Thyroid gland (tissue), 4 donors: ENCODE results near the gene CLN6. TPM values are rescaled to one million over a fixed set of nuclear protein-coding genes. Genes with fewer than 3 reads are reported as not detected.
"Not testable (repeated sequence)": the region's sequence is repeated elsewhere in the genome, so short reads cannot be mapped to it uniquely, and the experiment has no call there.

Experiments
- DNase-seq, 2 donors: peaks; one replicate each; pipeline ENCODE4 v3.0.0-alpha.2; 2019
- H3K27ac ChIP-seq, 3 donors: fragments of 200-600 bp; sonication (generic); 1 replicate in 2 of 3; 2 replicates in 1 of 3; pipeline ENCODE4 v1.5.1; 2016 to 2019; ENCODE audit warnings: mild to moderate bottlenecking in 1 of 3, moderate library complexity in 1 of 3
- H3K27me3 ChIP-seq: fragments of 200-600 bp; sonication (generic); one replicate; pipeline ENCODE4 v1.5.1; 2019
- H3K36me3 ChIP-seq, 2 donors: fragments of 200-600 bp; sonication (generic); one replicate each; pipeline ENCODE4 v1.5.1; 2016 to 2019
- H3K4me1 ChIP-seq, 2 donors: fragments of 200-600 bp; sonication (generic); one replicate each; pipeline ENCODE4 v1.5.1; 2017 to 2019
- H3K4me3 ChIP-seq, 3 donors: fragments of 200-600 bp; sonication (generic); replicated peaks in 1 of 3; 1 replicate in 2 of 3; 2 replicates in 1 of 3; pipeline ENCODE4 v1.5.1; 2016; ENCODE audit warnings: mild to moderate bottlenecking in 1 of 3
- H3K9me3 ChIP-seq: fragments of 200-600 bp; sonication (generic); one replicate; pipeline ENCODE4 v1.5.1; 2017
- POLR2A ChIP-seq, 2 donors: fragments of 450-650 bp; IDR thresholded peaks; one replicate each; pipeline ENCODE4 v1.6.1; 2017; ENCODE audit warnings: antibody characterized with exemption in 2 of 2, mild to moderate bottlenecking in 2 of 2, moderate library complexity in 1 of 2
- WGBS, 2 donors: methylation state at CpG; one replicate each; pipeline ENCODE4 v1.1.5; 2017; 5-methylcytosine and 5-hydroxymethylcytosine counted together
- intact Hi-C: fragments of 100-400 bp; cut with DNase I; formaldehyde crosslinking; loops from one replicate; pipeline ENCODE4 v1.15.1; 2023
- total RNA-seq, 4 donors: library from RNA; depleted of rRNA; stranded (reverse); fragments of >200 nt; gene quantifications; one replicate each; pipeline ENCODE4 v1.2.3, GENCODE V29; 2016
- TF ChIP-seq, protein P1 (sequence below), 6 experiments: fragments of 200-600 bp in 3 of 6; fragments of 450-650 bp in 3 of 6; sonication (generic) in 3 of 6; IDR thresholded peaks; one replicate each; pipeline ENCODE4 v1.5.1; 2016 to 2019; ENCODE audit warnings: antibody characterized with exemption in 6 of 6, mild to moderate bottlenecking in 2 of 6, inconsistent platforms in 1 of 6, moderate library complexity in 1 of 6

The CLN6 gene
- total RNA-seq, 4 donors from 2014 or later = 24.8 to 34.3 (median 32.4) TPM

DNA sequence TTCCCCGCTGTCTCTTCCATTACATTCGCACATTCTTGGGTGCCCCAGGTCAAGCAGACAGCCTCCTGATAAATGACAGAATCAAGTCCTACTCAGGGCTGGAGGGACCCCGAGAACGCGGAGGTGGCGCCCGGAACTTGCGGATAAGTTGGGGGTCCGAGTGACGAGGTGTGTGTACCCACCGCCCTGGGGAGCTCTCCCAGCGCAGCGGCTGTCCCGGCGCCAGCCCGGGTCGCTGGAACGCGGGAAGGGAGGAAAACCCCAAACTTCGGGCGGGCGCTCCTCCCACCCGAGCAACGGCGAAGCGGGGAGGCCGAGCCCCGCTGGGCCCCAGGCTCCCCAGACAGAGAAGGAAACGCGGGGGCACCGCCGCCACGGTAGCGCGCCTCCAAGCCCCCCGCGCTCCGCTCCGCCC is 550 bp downstream of the CLN6 start:
- peak; percentile 10 to 12 for DNase-seq
- Histone ChIP-seq H3K9me3 (no peaks in the 10 kb centered on the region), H3K36me3 (no peaks in the 10 kb centered on the region), H3K27ac (peak overlapping the region in 2 of 3 donors; percentile 75 to 78), H3K4me3 (peak overlapping the region; percentile 70 to 92 (median 78)), H3K4me1 (peaks cover 13 to 19% of the 10 kb centered on the region in 2 donors), H3K27me3 (no peaks in the 10 kb centered on the region)
- TF ChIP-seq, protein P1, sequence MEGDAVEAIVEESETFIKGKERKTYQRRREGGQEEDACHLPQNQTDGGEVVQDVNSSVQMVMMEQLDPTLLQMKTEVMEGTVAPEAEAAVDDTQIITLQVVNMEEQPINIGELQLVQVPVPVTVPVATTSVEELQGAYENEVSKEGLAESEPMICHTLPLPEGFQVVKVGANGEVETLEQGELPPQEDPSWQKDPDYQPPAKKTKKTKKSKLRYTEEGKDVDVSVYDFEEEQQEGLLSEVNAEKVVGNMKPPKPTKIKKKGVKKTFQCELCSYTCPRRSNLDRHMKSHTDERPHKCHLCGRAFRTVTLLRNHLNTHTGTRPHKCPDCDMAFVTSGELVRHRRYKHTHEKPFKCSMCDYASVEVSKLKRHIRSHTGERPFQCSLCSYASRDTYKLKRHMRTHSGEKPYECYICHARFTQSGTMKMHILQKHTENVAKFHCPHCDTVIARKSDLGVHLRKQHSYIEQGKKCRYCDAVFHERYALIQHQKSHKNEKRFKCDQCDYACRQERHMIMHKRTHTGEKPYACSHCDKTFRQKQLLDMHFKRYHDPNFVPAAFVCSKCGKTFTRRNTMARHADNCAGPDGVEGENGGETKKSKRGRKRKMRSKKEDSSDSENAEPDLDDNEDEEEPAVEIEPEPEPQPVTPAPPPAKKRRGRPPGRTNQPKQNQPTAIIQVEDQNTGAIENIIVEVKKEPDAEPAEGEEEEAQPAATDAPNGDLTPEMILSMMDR (IDR thresholded peaks at IDR 0.05) = no peak
- no peak for TF ChIP-seq POLR2A (IDR thresholded peaks at IDR 0.05)
- intact Hi-C loops = no loop called here
- WGBS, 2 donors = 0% methylated on average over 1 to 12 of the region's 39 CpGs

DNA sequence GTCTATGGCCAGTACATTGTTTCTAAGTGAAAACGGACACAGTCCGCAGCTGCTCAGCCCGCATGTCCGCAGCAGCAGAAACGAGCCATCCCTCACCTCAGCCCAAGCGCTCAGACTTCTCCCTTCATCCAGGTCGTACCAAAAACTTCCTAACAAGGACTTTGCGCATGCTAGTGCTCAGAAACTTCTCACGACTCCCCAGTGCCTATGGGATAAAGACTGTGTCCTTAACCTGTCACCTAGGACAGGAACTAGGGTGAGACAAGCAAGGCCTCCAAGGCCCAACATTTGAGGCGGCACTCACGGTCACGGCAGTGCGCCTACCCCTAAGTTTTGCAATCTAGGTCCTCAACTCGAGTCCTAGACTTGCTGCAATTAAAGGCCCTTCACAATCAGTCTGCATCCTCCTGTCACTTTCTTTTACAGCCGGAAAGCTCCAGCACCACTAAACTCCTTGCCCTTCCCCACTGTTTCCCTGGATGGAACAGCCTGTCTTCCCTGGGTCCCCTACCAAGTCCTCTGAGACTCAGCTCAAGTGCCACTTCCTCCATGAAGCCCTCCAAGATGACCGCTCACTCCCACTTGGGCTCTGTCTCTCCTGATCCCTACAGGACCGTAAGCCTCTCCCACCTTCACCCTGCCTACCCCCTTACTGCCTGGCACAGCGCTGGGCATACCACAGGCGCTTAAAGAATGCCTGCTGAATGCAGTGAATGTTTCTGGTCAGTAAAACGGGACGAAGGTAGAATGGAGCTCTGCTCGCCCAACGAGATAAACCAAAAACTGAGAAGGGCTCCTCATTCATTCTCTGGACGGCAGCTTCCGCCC is 1.2 kb downstream of the CLN6 start:
- intact Hi-C loops = no loop called here
- Histone ChIP-seq H3K9me3 (no peaks in the 10 kb centered on the region), H3K36me3 (no peaks in the 10 kb centered on the region), H3K27me3 (no peaks in the 10 kb centered on the region), H3K4me3 (peak overlapping the region; percentile 70 to 92 (median 78)), H3K27ac (peak overlapping the region in 2 of 3 donors; percentile 75 to 78), H3K4me1 (peaks cover 13 to 19% of the 10 kb centered on the region in 2 donors)
- DNase-seq = no peak
- no peak for TF ChIP-seq POLR2A (IDR thresholded peaks at IDR 0.05)
- TF ChIP-seq, protein P1 (IDR thresholded peaks at IDR 0.05) = no peak
- WGBS, 2 donors = 44 to 48% methylated on average over 22 to 25 of the region's 25 CpGs

DNA sequence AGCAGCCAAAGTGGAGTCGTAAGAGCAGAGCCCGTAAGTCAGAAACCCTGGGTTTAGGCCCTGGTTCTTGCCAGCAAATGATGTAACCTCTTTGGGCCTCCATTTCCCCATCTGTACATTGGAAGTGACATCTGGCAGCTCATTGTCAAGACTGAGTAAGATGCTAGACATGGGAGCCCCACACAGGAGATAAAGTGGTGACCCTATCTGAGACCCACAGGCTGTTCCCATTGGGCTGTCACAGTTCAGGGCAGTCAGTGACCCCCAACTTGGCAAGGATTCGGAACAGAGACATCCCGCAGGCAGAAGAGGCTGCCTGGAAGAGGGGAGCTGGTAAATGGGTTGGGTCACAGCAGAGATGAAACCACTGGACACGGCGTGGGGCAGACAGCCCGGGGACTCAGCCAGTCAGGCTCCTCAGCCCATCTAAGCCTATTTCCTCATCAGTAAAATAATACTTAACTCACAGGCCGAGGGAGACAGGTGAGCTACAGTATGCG is 1.8 kb downstream of the CLN6 start:
- 88 to 89% methylated on average over 3 to 9 of the region's 9 CpGs for WGBS, 2 donors
- H3K4me1 ChIP-seq = peaks cover 13 to 25% of the 10 kb centered on the region in 2 donors
- intact Hi-C loops = no loop called here
- no peaks in the 10 kb centered on the region for H3K9me3 ChIP-seq
- no peak for TF ChIP-seq POLR2A (IDR thresholded peaks at IDR 0.05)
- TF ChIP-seq, protein P1 (IDR thresholded peaks at IDR 0.05) = no peak
- H3K36me3 ChIP-seq = no peaks in the 10 kb centered on the region
- no peak for DNase-seq
- H3K27me3 ChIP-seq = no peaks in the 10 kb centered on the region
- H3K27ac ChIP-seq = no peak overlapping the region
- H3K4me3 ChIP-seq = no peak overlapping the region

DNA sequence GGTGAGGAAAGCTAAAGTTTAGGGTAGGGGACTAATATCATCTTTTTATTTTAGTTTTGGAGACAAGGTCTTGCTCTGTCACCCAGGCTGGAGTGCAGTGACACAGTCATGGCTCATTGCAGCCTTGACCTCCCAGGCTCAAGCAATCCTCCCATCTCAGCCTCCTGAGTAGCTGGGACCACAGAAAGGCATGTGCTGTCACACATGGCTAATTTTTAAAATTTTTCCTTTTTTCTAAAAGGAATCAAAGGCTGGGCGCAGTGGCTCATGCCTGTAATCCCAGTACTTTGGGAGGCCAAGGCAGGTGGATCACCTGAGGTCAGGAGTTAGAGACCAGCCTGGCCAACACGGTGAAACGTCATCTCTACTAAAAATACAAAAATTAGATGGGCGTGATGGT is 4.1 kb downstream of the CLN6 start:
- WGBS, 2 donors = 95 to 96% methylated on average over 4 of the region's 4 CpGs
- H3K27me3 ChIP-seq, DNase-seq, H3K4me3 ChIP-seq, intact Hi-C loops, H3K9me3 ChIP-seq, H3K36me3 ChIP-seq, H3K27ac ChIP-seq: not testable (repeated sequence)
- peaks cover 13 to 25% of the 10 kb centered on the region in 2 donors for H3K4me1 ChIP-seq

DNA sequence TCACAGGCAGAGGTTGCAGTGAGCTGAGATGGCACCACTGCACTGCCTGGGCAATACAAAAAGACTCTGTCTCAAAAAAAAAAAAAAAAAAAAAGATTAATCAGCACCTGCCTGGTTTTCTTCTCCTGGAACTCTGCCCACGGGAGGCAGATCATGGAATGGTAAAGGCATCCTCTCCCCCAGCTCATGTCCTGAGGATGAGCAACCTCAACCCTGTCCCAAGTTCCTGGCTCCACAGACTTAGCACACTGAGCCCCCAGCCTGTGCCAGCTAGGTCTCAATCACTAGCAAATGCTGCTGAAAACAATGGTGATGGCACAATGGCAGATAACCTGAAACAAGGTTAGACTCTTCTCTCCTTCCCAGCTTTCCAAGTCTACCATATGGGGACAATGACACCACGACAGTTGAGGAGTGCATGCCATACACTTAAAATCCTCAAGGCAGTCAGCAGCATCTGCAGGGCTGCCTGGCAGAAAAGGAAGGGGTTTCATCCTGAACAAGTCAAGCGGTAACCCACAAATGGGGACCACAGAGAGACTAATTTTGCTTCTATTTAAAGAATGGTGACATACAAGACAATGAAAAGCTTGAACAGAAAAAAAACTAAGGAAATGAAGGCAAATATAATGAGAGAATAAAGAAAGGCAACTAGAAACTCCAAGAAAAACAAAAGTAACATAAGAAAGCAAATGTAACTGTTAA is 4.8 kb downstream of the CLN6 start:
- H3K36me3 ChIP-seq = no peaks in the 10 kb centered on the region
- intact Hi-C loops = no loop called here
- H3K27me3 ChIP-seq = no peaks in the 10 kb centered on the region
- TF ChIP-seq, protein P1 (IDR thresholded peaks at IDR 0.05) = no peak
- TF ChIP-seq POLR2A (IDR thresholded peaks at IDR 0.05) = no peak
- no peak for DNase-seq
- peaks cover 9 to 19% of the 10 kb centered on the region in 2 donors for H3K4me1 ChIP-seq
- 86 to 89% methylated on average over 3 of the region's 3 CpGs for WGBS, 2 donors
- H3K4me3 ChIP-seq = no peak overlapping the region
- H3K9me3 ChIP-seq = no peaks in the 10 kb centered on the region
- no peak overlapping the region for H3K27ac ChIP-seq
